ENCODE data around the gene FOXP3.

Gene FOXP3

GRCh38 chrX:49250066-49250465 is 14.4 kb downstream of the FOXP3 start:
- no peak for TF ChIP-seq CTCF (IDR thresholded peaks at IDR 0.05; ENCODE audit: insufficient read depth, low read depth, low read length, missing control alignments)
- no peak overlapping the region for H3K4me3 ChIP-seq (ENCODE audit: low read length)

GRCh38 chrX:49249616-49250015 is 14.9 kb downstream of the FOXP3 start:
- TF ChIP-seq CTCF (IDR thresholded peaks at IDR 0.05; ENCODE audit: insufficient read depth, low read depth, low read length, missing control alignments), result no peak
- no peak for DNase-seq (ENCODE audit: low read depth)
- no peak overlapping the region for H3K4me3 ChIP-seq (ENCODE audit: low read length)

More at GRCh38 chrX:49250066-49250465, 14.4 kb downstream of the FOXP3 start:
- DNase-seq (ENCODE audit: low read depth), result no peak

- DNase-seq (ENCODE audit: low read depth), result no peak
- no peak for TF ChIP-seq CTCF (IDR thresholded peaks at IDR 0.05; ENCODE audit: insufficient read depth, low read depth, low read length, missing control alignments)
- no peak overlapping the region for H3K4me3 ChIP-seq (ENCODE audit: low read length)
Observed at GRCh38 chrX:49249071-49249470, 15.4 kb downstream of the FOXP3 start.

- no peak for DNase-seq (ENCODE audit: low read depth)
- H3K4me3 ChIP-seq (ENCODE audit: low read length), result no peak overlapping the region
- TF ChIP-seq CTCF (IDR thresholded peaks at IDR 0.05; ENCODE audit: insufficient read depth, low read depth, low read length, missing control alignments), result no peak
Observed at GRCh38 chrX:49247916-49248811, 16.3 kb downstream of the FOXP3 start.

- no peak for TF ChIP-seq CTCF (IDR thresholded peaks at IDR 0.05; ENCODE audit: insufficient read depth, low read depth, low read length, missing control alignments)
- no peak overlapping the region for H3K4me3 ChIP-seq (ENCODE audit: low read length)
Observed at GRCh38 chrX:49247346-49247745, 17.2 kb downstream of the FOXP3 start.

GRCh38 chrX:49246541-49246940 is 18.0 kb downstream of the FOXP3 start:
- H3K4me3 ChIP-seq (ENCODE audit: low read length), result no peak overlapping the region
- DNase-seq (ENCODE audit: low read depth), result no peak
- no peak for TF ChIP-seq CTCF (IDR thresholded peaks at IDR 0.05; ENCODE audit: insufficient read depth, low read depth, low read length, missing control alignments)

More at GRCh38 chrX:49247346-49247745, 17.2 kb downstream of the FOXP3 start:
- no peak for DNase-seq (ENCODE audit: low read depth)

- H3K4me3 ChIP-seq (ENCODE audit: low read length), result no peak overlapping the region
- no peak for TF ChIP-seq CTCF (IDR thresholded peaks at IDR 0.05; ENCODE audit: insufficient read depth, low read depth, low read length, missing control alignments)
- DNase-seq (ENCODE audit: low read depth), result no peak
Observed at GRCh38 chrX:49244207-49244606, 20.3 kb downstream of the FOXP3 start.
